HEK293 (cell line): Measurements from ENCODE around the gene PNLIP.

Source experiments
- CTCF ChIP-seq: fragments of 450-650 bp; formaldehyde crosslinking; IDR thresholded peaks from 2 replicates; pipeline ENCODE4 v1.5.1; 2016; ENCODE audit warnings: missing biosample characterization, missing genetic modification characterization
- GLI2 ChIP-seq: fragments of 450-650 bp; formaldehyde crosslinking; IDR thresholded peaks from 2 replicates; pipeline ENCODE4; 2017; ENCODE audit warnings: missing biosample characterization, missing genetic modification characterization, low read depth, borderline replicate concordance
- KLF16 ChIP-seq: fragments of 450-650 bp; formaldehyde crosslinking; IDR thresholded peaks from 2 replicates; pipeline ENCODE4 v1.5.1; 2017; ENCODE audit warnings: missing biosample characterization, missing genetic modification characterization
- PATZ1 ChIP-seq: fragments of 450-650 bp; formaldehyde crosslinking; IDR thresholded peaks from 2 replicates; pipeline ENCODE4 v1.5.1; 2016; ENCODE audit warnings: missing biosample characterization, missing genetic modification characterization
- ZFP3 ChIP-seq: fragments of 450-650 bp; formaldehyde crosslinking; IDR thresholded peaks from 2 replicates; pipeline ENCODE4 v1.5.1; 2016; ENCODE audit warnings: low read depth, missing biosample characterization, missing genetic modification characterization
- ZNF112 ChIP-seq: fragments of 450-650 bp; formaldehyde crosslinking; IDR thresholded peaks from 2 replicates; pipeline ENCODE4 v1.5.0; 2017; ENCODE audit warnings: missing biosample characterization, missing genetic modification characterization
- ZNF239 ChIP-seq: fragments of 450-650 bp; formaldehyde crosslinking; IDR thresholded peaks from 2 replicates; pipeline ENCODE4 v1.5.1; 2016; ENCODE audit warnings: missing biosample characterization, missing genetic modification characterization
- ZNF292 ChIP-seq: fragments of 450-650 bp; formaldehyde crosslinking; IDR thresholded peaks from 2 replicates; pipeline ENCODE4 v1.5.1; 2016; ENCODE audit warnings: low read depth, missing biosample characterization, missing genetic modification characterization, borderline replicate concordance
- ZNF660 ChIP-seq: fragments of 450-650 bp; IDR thresholded peaks from 2 replicates; pipeline ENCODE4 v1.5.1; 2018; ENCODE audit warnings: missing biosample characterization, mild to moderate bottlenecking, missing genetic modification characterization
- ZNF843 ChIP-seq: fragments of 450-650 bp; formaldehyde crosslinking; IDR thresholded peaks from 2 replicates; pipeline ENCODE4 v1.5.1; 2016; ENCODE audit warnings: missing biosample characterization, missing genetic modification characterization
- TF ChIP-seq, protein P1 (sequence below): fragments of 450-650 bp; formaldehyde crosslinking; IDR thresholded peaks from 2 replicates; pipeline ENCODE4 v1.5.1; 2016; ENCODE audit warnings: missing biosample characterization, missing genetic modification characterization

GRCh38 chr10:116524736-116525135 is 21.0 kb upstream of the PNLIP start:
- TF ChIP-seq KLF16 (tag by site-specific recombination) (no peak), GLI2 (tag by site-specific recombination) (no peak), ZNF112 (tag by site-specific recombination) (no peak), ZNF292 (no peak), PATZ1 (tag by site-specific recombination) (no peak), CTCF (tag by site-specific recombination) (no peak), ZNF843 (tag by site-specific recombination) (no peak), ZNF660 (no peak), ZFP3 (tag by site-specific recombination) (no peak), ZNF239 (tag by site-specific recombination) (no peak)
- TF ChIP-seq, protein P1, sequence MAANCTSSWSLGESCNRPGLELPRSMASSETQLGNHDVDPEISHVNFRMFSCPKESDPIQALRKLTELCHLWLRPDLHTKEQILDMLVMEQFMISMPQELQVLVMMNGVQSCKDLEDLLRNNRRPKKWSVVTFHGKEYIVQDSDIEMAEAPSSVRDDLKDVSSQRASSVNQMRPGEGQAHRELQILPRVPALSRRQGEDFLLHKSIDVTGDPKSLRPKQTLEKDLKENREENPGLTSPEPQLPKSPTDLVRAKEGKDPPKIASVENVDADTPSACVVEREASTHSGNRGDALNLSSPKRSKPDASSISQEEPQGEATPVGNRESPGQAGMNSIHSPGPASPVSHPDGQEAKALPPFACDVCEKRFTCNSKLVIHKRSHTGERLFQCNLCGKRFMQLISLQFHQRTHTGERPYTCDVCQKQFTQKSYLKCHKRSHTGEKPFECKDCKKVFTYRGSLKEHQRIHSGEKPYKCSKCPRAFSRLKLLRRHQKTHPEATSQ (tag by site-specific recombination), result no peak
